H1 (cell line): ENCODE measurements around the gene TRIM56.

Experiments
- CBX5 ChIP-seq: fragments of 300-800, 300-1000 bp; sonication (generic); IDR thresholded peaks from 2 replicates; pipeline ENCODE4 v1.7.1; 2016; ENCODE audit warnings: antibody characterized with exemption, low read length, low read depth
- CHD2 ChIP-seq: IDR thresholded peaks from 2 replicates; pipeline ENCODE4 v1.6.1; 2012; ENCODE audit warnings: low read length, improper control_type of control experiment
- CTBP2 ChIP-seq: IDR thresholded peaks from 2 replicates; pipeline ENCODE4 v1.7.0; 2011; ENCODE audit warnings: borderline replicate concordance, mild to moderate bottlenecking, moderate library complexity, mixed read lengths, low read length; ENCODE audit not compliant: insufficient read depth, insufficient read length
- EP300 ChIP-seq, 2 experiments: IDR thresholded peaks; 1 replicate in 1 of 2; 2 replicates in 1 of 2; pipeline ENCODE4 v1.6.1; 2011 to 2012; ENCODE audit warnings: low read depth in 2 of 2, low read length in 2 of 2, mild to moderate bottlenecking in 2 of 2, borderline replicate concordance in 1 of 2, inconsistent platforms in 1 of 2, moderate library complexity in 1 of 2
- MAFK ChIP-seq: IDR thresholded peaks from 2 replicates; pipeline ENCODE4 v1.6.1; 2012; ENCODE audit warnings: low read depth, mild to moderate bottlenecking, improper control_type of control experiment, low read length
- PHF8 ChIP-seq: fragments of 200-600 bp; sonication (generic); conservative IDR thresholded peaks from 2 replicates; pipeline ENCODE4 v1.7.1; 2012; ENCODE audit warnings: low read depth, mild to moderate bottlenecking, inconsistent platforms, low read length, moderate library complexity
- POLR2A ChIP-seq, 2 experiments: IDR thresholded peaks; 1 replicate in 1 of 2; 2 replicates in 1 of 2; pipeline ENCODE4 v1.6.1; 2011; ENCODE audit warnings: low read depth in 2 of 2, low read length in 2 of 2, mild to moderate bottlenecking in 2 of 2; ENCODE audit errors: control extremely low read depth in 1 of 2
- RAD21 ChIP-seq, 2 experiments: IDR thresholded peaks in 1 of 2; conservative IDR thresholded peaks in 1 of 2; 2 replicates each; pipeline ENCODE4 v1.6.1; 2011; ENCODE audit warnings: low read depth in 2 of 2, low read length in 2 of 2, improper control_type of control experiment in 1 of 2, inconsistent platforms in 1 of 2, mild to moderate bottlenecking in 1 of 2, moderate library complexity in 1 of 2
- SIN3A ChIP-seq, 2 experiments: IDR thresholded peaks in 1 of 2; conservative IDR thresholded peaks in 1 of 2; 2 replicates each; pipeline ENCODE4 v1.6.1; 2011 to 2012; ENCODE audit warnings: low read length in 2 of 2, improper control_type of control experiment in 1 of 2, low read depth in 1 of 2, mild to moderate bottlenecking in 1 of 2
- YY1 ChIP-seq: IDR thresholded peaks from 2 replicates; pipeline ENCODE4 v1.6.1; 2011; ENCODE audit warnings: low read depth, mild to moderate bottlenecking, low read length
- TF ChIP-seq, protein P1 (sequence below), 3 experiments: IDR thresholded peaks; 1 replicate in 2 of 3; 2 replicates in 1 of 3; pipeline versions ENCODE4 v1.5.1 to v1.6.1; 2011; ENCODE audit warnings: low read length in 3 of 3, mild to moderate bottlenecking in 3 of 3, inconsistent platforms in 2 of 3, low read depth in 1 of 3, moderate library complexity in 1 of 3; ENCODE audit not compliant: insufficient read depth in 1 of 3; ENCODE audit errors: control extremely low read depth in 1 of 3
- TF ChIP-seq, protein P2 (sequence below): IDR thresholded peaks from 2 replicates; pipeline ENCODE4 v1.6.1; 2012; ENCODE audit warnings: inconsistent platforms

GRCh38 chr7:101096957-101097347 lies 11.7 kb downstream of the TRIM56 start:
- TF ChIP-seq CBX5 (no peak), POLR2A (IDR thresholded peaks at IDR 0.05; ENCODE audit: control extremely low read depth in 1 of 2, low read depth in 2 of 2, low read length in 2 of 2) (no peak), RAD21 (IDR thresholded peaks at IDR 0.05 in 1 of 2, conservative IDR thresholded peaks at IDR 0.05 in 1 of 2; ENCODE audit: low read depth in 2 of 2, low read length in 2 of 2) (no peak), PHF8 (no peak), EP300 (IDR thresholded peaks at IDR 0.05; ENCODE audit: borderline replicate concordance in 1 of 2, low read depth in 2 of 2, low read length in 2 of 2) (no peak), SIN3A (conservative IDR thresholded peaks at IDR 0.05 in 1 of 2, IDR thresholded peaks at IDR 0.05 in 1 of 2; ENCODE audit: low read depth in 1 of 2, low read length in 2 of 2) (no peak), CTBP2 (no peak), CHD2 (no peak), MAFK (no peak), YY1 (no peak)
- TF ChIP-seq, protein P1, sequence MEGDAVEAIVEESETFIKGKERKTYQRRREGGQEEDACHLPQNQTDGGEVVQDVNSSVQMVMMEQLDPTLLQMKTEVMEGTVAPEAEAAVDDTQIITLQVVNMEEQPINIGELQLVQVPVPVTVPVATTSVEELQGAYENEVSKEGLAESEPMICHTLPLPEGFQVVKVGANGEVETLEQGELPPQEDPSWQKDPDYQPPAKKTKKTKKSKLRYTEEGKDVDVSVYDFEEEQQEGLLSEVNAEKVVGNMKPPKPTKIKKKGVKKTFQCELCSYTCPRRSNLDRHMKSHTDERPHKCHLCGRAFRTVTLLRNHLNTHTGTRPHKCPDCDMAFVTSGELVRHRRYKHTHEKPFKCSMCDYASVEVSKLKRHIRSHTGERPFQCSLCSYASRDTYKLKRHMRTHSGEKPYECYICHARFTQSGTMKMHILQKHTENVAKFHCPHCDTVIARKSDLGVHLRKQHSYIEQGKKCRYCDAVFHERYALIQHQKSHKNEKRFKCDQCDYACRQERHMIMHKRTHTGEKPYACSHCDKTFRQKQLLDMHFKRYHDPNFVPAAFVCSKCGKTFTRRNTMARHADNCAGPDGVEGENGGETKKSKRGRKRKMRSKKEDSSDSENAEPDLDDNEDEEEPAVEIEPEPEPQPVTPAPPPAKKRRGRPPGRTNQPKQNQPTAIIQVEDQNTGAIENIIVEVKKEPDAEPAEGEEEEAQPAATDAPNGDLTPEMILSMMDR (IDR thresholded peaks at IDR 0.05; ENCODE audit: control extremely low read depth in 1 of 3, insufficient read depth in 1 of 3, low read depth in 1 of 3, low read length in 3 of 3) = no peak
- TF ChIP-seq, protein P2, sequence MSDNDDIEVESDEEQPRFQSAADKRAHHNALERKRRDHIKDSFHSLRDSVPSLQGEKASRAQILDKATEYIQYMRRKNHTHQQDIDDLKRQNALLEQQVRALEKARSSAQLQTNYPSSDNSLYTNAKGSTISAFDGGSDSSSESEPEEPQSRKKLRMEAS = no peak
